GM12878 (cell line): ENCODE measurements around the gene GRAPL.
"Not testable (repeated sequence)": the region's sequence is repeated elsewhere in the genome, so short reads cannot be mapped to it uniquely, and the experiment has no call there.

Experiments used
- CTCF ChIP-seq, 3 experiments: IDR thresholded peaks in 2 of 3; conservative IDR thresholded peaks in 1 of 3; 2 replicates each; pipeline ENCODE4 v1.5.1; 2011; ENCODE audit warnings: low read depth in 3 of 3, low read length in 3 of 3, mild to moderate bottlenecking in 3 of 3, control low read depth in 2 of 3, moderate library complexity in 2 of 3, inconsistent platforms in 1 of 3, mixed read lengths in 1 of 3; ENCODE audit not compliant: control insufficient read depth in 2 of 3, insufficient read depth in 1 of 3; ENCODE audit errors: extremely low read depth in 1 of 3
- EGR1 ChIP-seq, 2 experiments: IDR thresholded peaks; 1 replicate in 1 of 2; 2 replicates in 1 of 2; pipeline ENCODE4 v1.6.1; 2011 to 2012; ENCODE audit warnings: low read depth in 2 of 2, low read length in 2 of 2, borderline replicate concordance in 1 of 2, mild to moderate bottlenecking in 1 of 2, moderate library complexity in 1 of 2
- ELK1 ChIP-seq: IDR thresholded peaks from 2 replicates; pipeline ENCODE4 v1.6.1; 2012; ENCODE audit warnings: low read depth, low read length, improper control_type of control experiment
- ETV6 ChIP-seq, 2 experiments: fragments of 450-650 bp in 1 of 2; IDR thresholded peaks in 1 of 2; conservative IDR thresholded peaks in 1 of 2; 2 replicates each; pipeline ENCODE4 v1.6.1; 2014; ENCODE audit warnings: antibody characterized with exemption in 1 of 2, borderline replicate concordance in 1 of 2, low read depth in 1 of 2, mild to moderate bottlenecking in 1 of 2, moderate library complexity in 1 of 2
- EZH2 ChIP-seq: IDR thresholded peaks from 2 replicates; pipeline ENCODE4 v1.6.1; 2012; ENCODE audit warnings: low read depth, mild to moderate bottlenecking, control low read depth, inconsistent platforms, low read length, borderline replicate concordance; ENCODE audit not compliant: control insufficient read depth
- FOS ChIP-seq: IDR thresholded peaks from 3 replicates; pipeline ENCODE4 v1.6.1; 2011; ENCODE audit warnings: borderline replicate concordance; ENCODE audit not compliant: insufficient read length; ENCODE audit errors: extremely low read depth
- FOXK2 ChIP-seq: fragments of 450-650 bp; IDR thresholded peaks from 2 replicates; pipeline ENCODE4 v1.6.1; 2017; ENCODE audit warnings: mild to moderate bottlenecking, moderate library complexity
- FOXM1 ChIP-seq: IDR thresholded peaks from 2 replicates; pipeline ENCODE4 v1.6.1; 2012; ENCODE audit warnings: low read depth, mild to moderate bottlenecking, inconsistent platforms, low read length, moderate library complexity
- MAX ChIP-seq: IDR thresholded peaks from 2 replicates; pipeline ENCODE4 v1.6.1; 2012; ENCODE audit warnings: low read depth, low read length, improper control_type of control experiment
- MXI1 ChIP-seq: fragments of 150-350 bp; IDR thresholded peaks from 2 replicates; pipeline ENCODE4 v1.6.1; 2011; ENCODE audit warnings: low read depth, mild to moderate bottlenecking, inconsistent platforms, low read length, improper control_type of control experiment
- NFXL1 ChIP-seq: fragments of 450-650 bp; IDR thresholded peaks from 2 replicates; pipeline ENCODE4 v1.6.1; 2017; ENCODE audit warnings: antibody characterized with exemption, mild to moderate bottlenecking, borderline replicate concordance
- POLR2A ChIP-seq: IDR thresholded peaks from 2 replicates; pipeline ENCODE4 v1.6.1; 2011; ENCODE audit warnings: low read depth, mild to moderate bottlenecking, low read length
- SMAD5 ChIP-seq: IDR thresholded peaks from 2 replicates; pipeline ENCODE4 v1.6.1; 2016; ENCODE audit warnings: antibody characterized with exemption, low read depth
- TCF12 ChIP-seq: IDR thresholded peaks from 2 replicates; pipeline ENCODE4 v1.6.1; 2011; ENCODE audit warnings: low read depth, mild to moderate bottlenecking, low read length

GRCh38 chr17:19150678-19151615, 23.6 kb downstream of the GRAPL start:
- TF ChIP-seq MXI1; NFXL1; POLR2A; FOXK2; FOS; CTCF (IDR thresholded peaks at IDR 0.05 in 2 of 3, conservative IDR thresholded peaks at IDR 0.05 in 1 of 3; ENCODE audit: control insufficient read depth in 2 of 3, extremely low read depth in 1 of 3, insufficient read depth in 1 of 3, low read depth in 3 of 3, low read length in 3 of 3); SMAD5; ELK1; FOXM1; TCF12; MAX; EGR1 (IDR thresholded peaks at IDR 0.05; ENCODE audit: borderline replicate concordance in 1 of 2, low read depth in 2 of 2, low read length in 2 of 2); ETV6 (conservative IDR thresholded peaks at IDR 0.05 in 1 of 2, IDR thresholded peaks at IDR 0.05 in 1 of 2; ENCODE audit: borderline replicate concordance in 1 of 2, low read depth in 1 of 2); EZH2: not testable (repeated sequence)
